ENCODE data around the gene BDKRB1. TPM values are rescaled to one million over a fixed set of nuclear protein-coding genes. Genes with fewer than 3 reads are reported as not detected.

Gene BDKRB1
- total RNA-seq, 2 experiments from 2014 or later, result not detected

DNA sequence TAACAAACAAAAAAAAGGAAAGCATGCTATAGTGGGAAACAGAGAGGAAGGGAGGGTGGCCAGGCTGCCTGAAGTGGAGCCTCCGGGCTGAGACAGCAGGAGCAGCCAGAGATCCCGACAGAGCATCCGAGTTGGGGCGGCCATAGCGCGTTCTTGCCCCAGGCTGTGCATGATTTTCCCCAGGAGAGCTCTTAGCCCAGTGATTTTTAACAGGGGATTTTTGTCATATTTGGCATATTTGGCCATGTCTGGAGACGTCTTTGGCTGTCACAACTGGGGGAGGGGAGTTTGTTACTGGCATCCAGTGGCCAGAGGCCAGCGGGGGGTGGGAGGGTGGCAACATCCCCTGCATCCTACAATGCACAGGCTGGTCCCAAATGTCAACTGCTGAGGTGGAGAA is 23.6 kb downstream of the BDKRB1 start:
- Mint-ChIP-seq H3K27me3 (no peaks in the 10 kb centered on the region), H3K36me3 (peaks cover 7% of the 10 kb centered on the region), H3K9me3 (peaks cover 12% of the 10 kb centered on the region), H3K27ac (no peak overlapping the region), H3K4me3 (no peak overlapping the region), H3K4me1 (ENCODE audit: low read depth) (no peaks in the 10 kb centered on the region)
- DNase-seq, result no peak
- CTCF ChIA-PET, result interaction anchor here (1.5 kb wide), 1 partner anchor 179 kb away, joined by 5 read pairs; no protein-coding TSS in a partner anchor
- POLR2A ChIA-PET, result no interaction called here
- intact Hi-C loops (cut with micrococcal nuclease), result loop anchor here (5.0 kb wide), 1 partner anchor 282 kb away; no protein-coding TSS in a partner anchor

DNA sequence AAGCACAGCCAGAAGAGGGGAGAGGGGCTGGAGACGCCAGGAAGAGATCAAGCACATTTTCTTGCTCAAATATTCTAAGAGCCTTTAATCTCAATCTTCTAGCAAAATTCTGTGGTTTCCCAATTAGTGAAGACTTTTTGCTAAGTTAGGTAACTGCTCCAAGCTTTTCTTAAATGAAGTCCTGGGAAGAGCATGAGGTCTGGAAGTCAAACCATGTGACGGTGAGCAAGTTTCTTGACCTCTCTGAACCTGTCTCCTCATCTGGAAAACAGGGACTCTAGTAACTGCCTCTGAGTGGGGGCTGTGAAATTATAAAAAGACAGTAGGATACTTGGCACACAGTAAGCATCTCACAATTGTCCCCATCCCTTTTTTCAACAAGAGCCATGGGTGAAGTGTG is 24.1 kb downstream of the BDKRB1 start:
- Mint-ChIP-seq H3K9me3 (peaks cover 12% of the 10 kb centered on the region), H3K4me3 (no peak overlapping the region), H3K4me1 (ENCODE audit: low read depth) (no peaks in the 10 kb centered on the region), H3K36me3 (peaks cover 7% of the 10 kb centered on the region), H3K27ac (no peak overlapping the region), H3K27me3 (no peaks in the 10 kb centered on the region)
- ChIA-PET CTCF (interaction anchor here (1.5 kb wide), 1 partner anchor 179 kb away, joined by 5 read pairs; no protein-coding TSS in a partner anchor), POLR2A (no interaction called here)
- DNase-seq, result no peak
- intact Hi-C loops (cut with micrococcal nuclease), result no loop called here

DNA sequence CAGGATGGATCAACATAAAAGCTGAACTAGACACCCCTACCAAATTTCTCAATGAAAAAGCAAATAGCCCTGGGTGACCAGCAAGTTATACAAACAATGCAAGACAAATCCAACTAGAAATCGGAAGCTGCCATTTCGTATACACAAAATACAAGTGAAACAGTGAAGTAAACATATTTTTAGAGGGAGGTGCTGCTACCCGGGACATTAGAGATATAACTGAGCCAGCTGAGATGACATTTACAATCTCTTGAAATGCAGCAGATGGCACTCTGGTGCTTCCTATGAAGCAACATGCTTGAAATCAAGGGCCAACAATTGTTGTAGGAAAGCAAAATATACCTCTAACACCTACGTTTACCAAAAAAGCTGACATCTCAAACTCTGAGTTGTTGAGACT is 25.5 kb downstream of the BDKRB1 start:
- peaks cover 13% of the 10 kb centered on the region for H3K36me3 Mint-ChIP-seq
- H3K4me1 Mint-ChIP-seq (ENCODE audit: low read depth), result no peaks in the 10 kb centered on the region
- ChIA-PET POLR2A (no interaction called here), CTCF (interaction anchor here (0.6 kb wide), 1 partner anchor 16 kb away, joined by 5 read pairs; no protein-coding TSS in a partner anchor)
- H3K4me3 Mint-ChIP-seq, result no peak overlapping the region
- no peak overlapping the region for H3K27ac Mint-ChIP-seq
- no peaks in the 10 kb centered on the region for H3K27me3 Mint-ChIP-seq
- DNase-seq, result no peak
- peaks cover 12% of the 10 kb centered on the region for H3K9me3 Mint-ChIP-seq
- intact Hi-C loops (cut with micrococcal nuclease), result no loop called here

DNA sequence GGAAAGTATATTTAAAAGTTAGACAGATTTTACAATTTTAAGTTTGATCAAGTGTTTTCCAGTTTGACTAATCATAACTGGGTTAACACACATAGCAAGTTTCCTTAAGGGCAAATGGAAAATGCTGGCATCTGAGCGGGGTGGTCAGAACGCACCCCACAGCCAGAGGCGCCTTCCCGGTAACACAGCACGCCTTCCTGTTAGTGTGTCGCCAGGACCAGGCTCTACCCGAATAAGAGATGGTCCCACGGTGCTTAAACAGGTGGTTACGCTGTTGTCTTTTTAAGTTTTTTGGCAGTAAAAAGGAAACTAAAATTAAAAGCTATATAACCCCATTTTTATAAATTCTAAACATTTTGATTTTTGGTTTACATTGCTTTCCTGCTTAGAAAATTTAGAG is 28.0 kb downstream of the BDKRB1 start:
- intact Hi-C loops (cut with micrococcal nuclease), result no loop called here
- CTCF ChIA-PET, result no interaction called here
- Mint-ChIP-seq H3K4me1 (ENCODE audit: low read depth) (no peaks in the 10 kb centered on the region), H3K36me3 (peaks cover 18% of the 10 kb centered on the region), H3K4me3 (no peak overlapping the region), H3K27me3 (no peaks in the 10 kb centered on the region), H3K9me3 (no peaks in the 10 kb centered on the region), H3K27ac (no peak overlapping the region)
- POLR2A ChIA-PET, result no interaction called here
- DNase-seq, result no peak

DNA sequence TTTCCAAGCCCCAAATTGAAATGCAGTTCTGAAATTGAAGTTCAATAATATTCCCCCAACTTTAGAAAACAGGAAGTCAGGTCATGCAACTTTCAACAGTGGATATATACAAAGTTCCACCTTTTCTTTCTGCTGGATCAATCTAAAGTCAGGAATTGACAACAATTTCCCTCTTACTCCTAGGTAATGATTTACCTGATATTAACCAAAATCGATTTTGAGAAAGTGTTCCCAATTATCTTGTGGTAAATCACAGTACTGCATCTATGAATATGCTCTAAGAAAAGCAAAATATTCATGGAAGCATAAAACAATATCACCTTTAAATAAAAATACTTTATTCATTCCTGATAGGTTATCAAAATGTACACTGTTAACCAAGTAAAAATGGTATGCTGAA is 28.4 kb downstream of the BDKRB1 start:
- Mint-ChIP-seq H3K9me3 (no peaks in the 10 kb centered on the region), H3K27ac (no peak overlapping the region), H3K4me1 (ENCODE audit: low read depth) (no peaks in the 10 kb centered on the region), H3K4me3 (no peak overlapping the region), H3K36me3 (peaks cover 18% of the 10 kb centered on the region), H3K27me3 (no peaks in the 10 kb centered on the region)
- CTCF ChIA-PET, result no interaction called here
- POLR2A ChIA-PET, result no interaction called here
- no peak for DNase-seq
- intact Hi-C loops (cut with micrococcal nuclease), result no loop called here

DNA sequence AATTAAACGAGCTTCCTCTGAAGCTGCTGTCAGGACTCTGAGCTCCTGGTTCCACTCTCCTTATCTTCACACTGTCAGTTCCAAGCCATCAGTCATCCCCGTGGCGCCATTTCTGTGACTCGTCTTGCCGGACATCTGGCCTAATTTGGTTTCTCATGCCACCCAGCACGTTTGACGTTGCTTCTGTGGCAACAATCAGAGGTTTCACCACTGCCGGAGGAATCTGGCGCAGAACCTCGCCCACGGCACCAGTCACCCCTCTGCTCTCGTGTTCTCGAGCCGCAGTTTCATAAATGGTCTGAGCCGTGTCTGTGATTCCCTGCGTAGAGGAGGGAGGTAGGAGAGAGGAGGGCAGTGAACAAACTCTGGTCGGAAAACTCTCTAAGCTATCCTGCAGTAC is 29.7 kb downstream of the BDKRB1 start:
- H3K4me1 Mint-ChIP-seq (ENCODE audit: low read depth), result no peaks in the 10 kb centered on the region
- no peak for DNase-seq
- intact Hi-C loops (cut with micrococcal nuclease), result no loop called here
- H3K27ac Mint-ChIP-seq, result no peak overlapping the region
- H3K4me3 Mint-ChIP-seq, result no peak overlapping the region
- ChIA-PET CTCF (interaction anchor here (0.8 to 1.8 kb wide), 3 partner anchors 9 to 12 kb away, joined by 3 to 8 read pairs (median 3); no protein-coding TSS in a partner anchor), POLR2A (no interaction called here)
- no peaks in the 10 kb centered on the region for H3K9me3 Mint-ChIP-seq
- peaks cover 18% of the 10 kb centered on the region for H3K36me3 Mint-ChIP-seq
- no peaks in the 10 kb centered on the region for H3K27me3 Mint-ChIP-seq

DNA sequence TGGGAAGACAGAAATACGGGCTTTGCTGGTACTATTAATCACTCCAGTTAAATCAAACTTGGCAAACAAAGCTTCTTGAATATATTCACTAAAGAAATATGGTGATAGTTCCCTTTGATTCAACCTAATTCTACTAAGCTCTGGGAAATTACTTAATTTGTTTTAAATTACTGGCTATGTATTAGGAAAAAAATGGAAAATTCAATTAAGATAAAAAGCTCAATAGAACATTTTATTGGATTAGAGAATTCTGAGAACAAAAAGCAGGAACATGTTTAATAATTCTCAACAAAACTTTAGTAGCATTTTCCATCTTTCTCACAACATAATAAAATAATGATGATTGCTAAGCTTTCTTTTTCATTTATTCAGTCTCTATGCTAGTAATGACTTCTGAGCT is 30.2 kb downstream of the BDKRB1 start:
- DNase-seq, result no peak
- Mint-ChIP-seq H3K9me3 (no peaks in the 10 kb centered on the region), H3K4me1 (ENCODE audit: low read depth) (no peaks in the 10 kb centered on the region), H3K27me3 (no peaks in the 10 kb centered on the region), H3K27ac (no peak overlapping the region), H3K4me3 (no peak overlapping the region), H3K36me3 (peaks cover 18% of the 10 kb centered on the region)
- ChIA-PET CTCF (interaction anchor here (1.1 to 1.8 kb wide), 3 partner anchors 9 to 15 kb away, joined by 3 to 8 read pairs (median 3); no protein-coding TSS in a partner anchor), POLR2A (no interaction called here)
- intact Hi-C loops (cut with micrococcal nuclease), result no loop called here

DNA sequence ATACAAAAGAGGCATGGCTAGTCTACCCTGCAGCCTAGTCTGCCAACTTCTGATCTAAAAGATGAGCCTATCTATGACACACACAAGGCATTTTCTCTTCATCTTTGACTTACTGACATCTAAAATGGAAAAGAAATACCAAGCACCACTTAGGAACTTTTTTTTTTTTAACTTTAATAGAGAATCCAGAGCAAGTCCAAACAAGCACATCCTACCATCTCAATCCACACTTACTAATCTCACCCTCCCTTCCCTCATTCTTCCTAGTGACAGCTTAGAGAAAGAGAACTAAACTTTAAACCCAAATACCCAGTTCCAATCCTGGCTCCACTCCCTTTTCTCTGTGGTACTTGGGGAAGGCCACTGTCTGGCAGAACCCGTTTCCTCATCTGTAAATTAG is 31.8 kb downstream of the BDKRB1 start:
- H3K4me1 Mint-ChIP-seq (ENCODE audit: low read depth), result no peaks in the 10 kb centered on the region
- H3K36me3 Mint-ChIP-seq, result peaks cover 20% of the 10 kb centered on the region
- H3K4me3 Mint-ChIP-seq, result no peak overlapping the region
- no peaks in the 10 kb centered on the region for H3K9me3 Mint-ChIP-seq
- intact Hi-C loops (cut with micrococcal nuclease), result no loop called here
- CTCF ChIA-PET, result interaction anchor here (1.4 kb wide), 1 partner anchor 12 kb away, joined by 5 read pairs; no protein-coding TSS in a partner anchor
- no peak overlapping the region for H3K27ac Mint-ChIP-seq
- DNase-seq, result no peak
- H3K27me3 Mint-ChIP-seq, result no peaks in the 10 kb centered on the region
- POLR2A ChIA-PET, result no interaction called here

DNA sequence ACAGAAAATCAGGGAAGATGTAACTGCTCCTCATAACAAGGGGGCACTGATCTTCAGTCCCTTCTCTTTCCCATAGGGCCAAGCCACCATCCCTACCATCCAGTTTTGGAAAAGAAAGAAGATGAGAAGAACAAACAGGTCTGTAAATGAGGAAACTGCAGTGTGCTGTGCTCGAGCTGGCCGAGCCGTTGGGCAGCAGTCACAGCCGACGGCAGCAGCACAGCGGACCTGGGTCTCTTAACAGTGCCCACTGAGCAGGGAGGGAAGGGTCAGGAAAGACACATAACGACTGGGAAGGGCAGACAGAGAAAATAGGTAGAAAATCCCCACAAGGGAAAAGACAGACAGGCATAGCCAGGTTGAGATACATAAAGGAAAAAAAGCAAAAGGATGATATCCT is 38.2 kb downstream of the BDKRB1 start:
- peaks cover 10% of the 10 kb centered on the region for H3K36me3 Mint-ChIP-seq
- CTCF ChIA-PET, result no interaction called here
- no peak for DNase-seq

DNA sequence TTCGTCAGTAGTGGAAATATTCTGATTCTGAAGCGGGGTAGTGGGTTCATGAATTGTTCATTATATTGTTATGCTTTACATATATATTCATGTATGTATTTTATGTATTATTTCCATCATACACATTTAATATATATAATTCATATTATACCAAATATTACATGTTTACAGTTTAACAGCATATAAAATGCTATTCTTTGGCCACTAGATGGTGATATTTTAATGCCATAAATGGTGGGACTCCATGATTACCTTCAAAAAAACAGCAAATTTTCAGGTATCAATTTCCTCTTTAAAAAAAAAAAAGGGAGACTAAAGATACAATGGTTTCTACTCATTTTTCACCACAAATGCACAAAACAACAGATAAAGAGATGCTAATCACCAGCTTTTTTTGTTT is 41.0 kb downstream of the BDKRB1 start:
- no peaks in the 10 kb centered on the region for H3K27me3 Mint-ChIP-seq
- no peak overlapping the region for H3K27ac Mint-ChIP-seq
- H3K36me3 Mint-ChIP-seq, result peaks cover 15% of the 10 kb centered on the region
- H3K4me1 Mint-ChIP-seq (ENCODE audit: low read depth), result no peaks in the 10 kb centered on the region
- H3K4me3 Mint-ChIP-seq, result no peak overlapping the region
- ChIA-PET POLR2A (no interaction called here), CTCF (interaction anchor here (0.6 to 2.4 kb wide), 5 partner anchors 11 to 418 kb away, joined by 3 to 13 read pairs (median 5); no protein-coding TSS in a partner anchor)
- no peak for DNase-seq
- intact Hi-C loops (cut with micrococcal nuclease), result loop anchor here (1.0 kb wide), 1 partner anchor 127 kb away; no protein-coding TSS in a partner anchor
- H3K9me3 Mint-ChIP-seq, result no peaks in the 10 kb centered on the region

More for the DNA sequence above, 38.2 kb downstream of the BDKRB1 start:
- intact Hi-C loops (cut with micrococcal nuclease), result no loop called here
- Mint-ChIP-seq H3K27me3 (no peaks in the 10 kb centered on the region), H3K9me3 (no peaks in the 10 kb centered on the region), H3K27ac (no peak overlapping the region), H3K4me1 (ENCODE audit: low read depth) (no peaks in the 10 kb centered on the region), H3K4me3 (no peak overlapping the region)
- POLR2A ChIA-PET, result no interaction called here

DNA sequence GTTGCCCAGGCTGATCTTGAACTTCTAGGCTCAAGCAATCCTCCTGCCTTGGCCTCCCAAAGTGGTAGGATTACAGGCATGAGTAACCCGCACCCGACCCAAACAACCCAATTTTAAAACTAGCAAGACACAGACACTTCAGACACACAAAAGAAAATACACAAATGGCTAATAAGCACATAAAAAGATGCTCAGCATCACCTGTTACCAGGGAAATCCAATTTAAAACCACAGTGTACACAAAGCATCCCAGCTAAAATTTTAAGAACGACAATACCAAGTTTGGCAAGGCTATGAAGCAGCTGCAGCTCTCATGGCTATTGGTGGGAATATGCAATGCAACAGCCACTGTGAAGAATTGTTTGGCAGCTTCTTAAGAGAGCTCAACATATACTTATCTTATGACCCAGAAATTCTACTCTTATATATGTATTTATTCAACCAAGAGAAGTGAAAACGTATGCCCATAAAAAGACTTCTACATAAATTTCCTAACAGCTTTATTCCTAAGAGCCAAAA is 42.0 kb downstream of the BDKRB1 start:
- peaks cover 15% of the 10 kb centered on the region for H3K36me3 Mint-ChIP-seq
- intact Hi-C loops (cut with micrococcal nuclease), result loop anchor here (1.0 kb wide), 1 partner anchor 126 kb away; no protein-coding TSS in a partner anchor
- no peaks in the 10 kb centered on the region for H3K9me3 Mint-ChIP-seq
- H3K27ac Mint-ChIP-seq, result no peak overlapping the region
- DNase-seq, result no peak
- H3K4me3 Mint-ChIP-seq, result no peak overlapping the region
- H3K27me3 Mint-ChIP-seq, result no peaks in the 10 kb centered on the region
- no peaks in the 10 kb centered on the region for H3K4me1 Mint-ChIP-seq (ENCODE audit: low read depth)
- CTCF ChIA-PET, result interaction anchor here (1.1 to 2.4 kb wide), 4 partner anchors 10 to 126 kb away, joined by 3 to 13 read pairs (median 8); no protein-coding TSS in a partner anchor
- POLR2A ChIA-PET, result no interaction called here

DNA sequence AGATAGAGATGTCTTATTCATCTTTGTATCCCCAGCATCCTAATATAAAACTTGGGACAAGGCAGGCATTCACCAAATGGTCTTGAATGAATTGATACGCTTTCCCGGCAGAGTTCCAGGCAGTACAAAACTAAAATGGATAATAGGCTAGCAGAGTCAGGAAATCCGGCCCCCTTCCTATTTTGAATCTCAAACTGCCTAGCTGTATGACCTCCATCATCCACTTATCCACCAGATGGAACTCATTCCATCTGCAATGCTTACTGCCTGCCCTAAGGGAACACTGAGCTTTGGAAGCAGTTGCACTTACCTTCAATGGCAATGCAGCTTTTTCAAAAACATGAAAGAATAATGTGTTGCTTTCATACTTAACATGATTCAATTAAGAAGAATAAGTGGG is 43.4 kb downstream of the BDKRB1 start:
- Mint-ChIP-seq H3K27ac (no peak overlapping the region), H3K27me3 (no peaks in the 10 kb centered on the region), H3K4me3 (no peak overlapping the region), H3K9me3 (no peaks in the 10 kb centered on the region), H3K36me3 (peaks cover 16% of the 10 kb centered on the region), H3K4me1 (ENCODE audit: low read depth) (no peaks in the 10 kb centered on the region)
- POLR2A ChIA-PET, result no interaction called here
- intact Hi-C loops (cut with micrococcal nuclease), result no loop called here
- CTCF ChIA-PET, result interaction anchor here (0.7 kb wide), 1 partner anchor 125 kb away, joined by 3 read pairs; no protein-coding TSS in a partner anchor
- no peak for DNase-seq

DNA sequence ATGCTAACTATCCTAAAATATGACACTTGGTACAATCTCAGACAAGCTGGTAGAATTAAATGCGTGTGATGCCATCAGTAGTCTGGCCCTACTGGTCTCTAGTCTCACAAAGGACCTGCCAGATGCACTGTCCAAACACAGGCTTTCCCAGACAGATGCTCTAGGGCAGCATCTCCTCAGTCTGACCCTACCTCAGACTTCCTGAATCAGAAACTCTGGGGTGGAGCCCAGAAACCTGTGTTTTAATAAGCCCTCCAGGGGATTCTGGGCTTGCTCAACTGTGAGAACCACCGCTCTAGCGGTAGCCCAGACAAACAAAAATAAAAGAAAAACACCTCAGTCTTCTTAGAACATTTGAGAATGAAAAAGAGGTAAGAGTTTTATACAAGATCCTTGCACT is 48.0 kb downstream of the BDKRB1 start:
- H3K4me1 Mint-ChIP-seq (ENCODE audit: low read depth), result no peaks in the 10 kb centered on the region
- no peaks in the 10 kb centered on the region for H3K9me3 Mint-ChIP-seq
- H3K36me3 Mint-ChIP-seq, result peaks cover 30% of the 10 kb centered on the region
- H3K4me3 Mint-ChIP-seq, result no peak overlapping the region
- no peaks in the 10 kb centered on the region for H3K27me3 Mint-ChIP-seq
- no peak for DNase-seq
- H3K27ac Mint-ChIP-seq, result no peak overlapping the region
- intact Hi-C loops (cut with micrococcal nuclease), result no loop called here
- ChIA-PET CTCF (interaction anchor here (0.8 to 0.9 kb wide), 2 partner anchors 12 to 28 kb away, joined by 3 to 4 read pairs; no protein-coding TSS in a partner anchor), POLR2A (no interaction called here)
